GM19455 (cell line): Measurements from ENCODE around the gene RNASE8.
"Not testable (repeated sequence)": the region's sequence is repeated elsewhere in the genome, so short reads cannot be mapped to it uniquely, and the experiment has no call there.

ENCODE experiments used
- ATAC-seq: cut with Tn5 transposase; IDR thresholded peaks from one replicate; pipeline ENCODE4 v1.9.1; 2021; ENCODE audit not compliant: unreplicated experiment

Gene RNASE8

DNA sequence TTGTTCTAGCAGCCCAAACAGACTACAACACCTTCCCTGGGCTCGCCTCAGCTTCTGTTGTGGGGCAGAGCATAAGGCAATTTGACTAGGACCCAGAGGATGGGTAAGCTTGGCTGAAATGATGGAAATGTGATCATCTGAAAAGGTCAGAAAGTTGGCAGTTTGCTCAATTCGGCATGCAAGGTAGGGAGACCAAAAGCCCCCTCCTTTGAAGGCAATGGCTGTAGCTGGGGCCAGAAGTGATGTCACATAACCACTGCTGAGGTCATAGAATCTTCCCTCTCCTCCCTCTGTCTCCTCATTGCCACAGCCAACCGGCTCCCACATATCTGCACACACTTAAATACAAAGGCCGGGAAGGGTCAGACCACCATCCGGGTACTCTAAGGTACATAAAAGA, 27.7 kb upstream of the RNASE8 start, which contains the start of gene TPPP2:
TPPP2 (plus strand) TSS at position 301 of the 400 bp plus-strand sequence. CDS start 365 bp downstream, outside the sequence.
- ATAC-seq, result no peak

DNA sequence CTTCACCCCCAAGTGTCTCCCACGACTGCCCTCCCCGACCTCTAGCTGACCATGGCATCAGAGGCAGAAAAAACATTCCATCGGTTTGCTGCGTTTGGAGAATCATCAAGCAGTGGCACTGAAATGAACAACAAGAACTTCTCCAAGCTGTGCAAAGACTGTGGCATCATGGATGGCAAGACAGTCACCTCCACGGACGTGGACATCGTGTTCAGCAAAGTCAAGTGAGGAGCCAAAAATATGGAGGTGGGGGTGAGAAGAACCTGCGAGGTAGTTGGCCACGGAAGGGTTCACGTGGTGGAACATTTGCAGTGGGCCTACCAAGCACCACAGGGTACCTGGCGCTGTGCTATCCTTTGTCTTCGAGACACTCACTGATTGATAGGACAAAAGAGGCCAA, 27.1 kb upstream of the RNASE8 start:
- no peak for ATAC-seq

- ATAC-seq, result no peak
These were observed 25.1 kb upstream of the RNASE8 start for GRCh38 chr14:21032326-21033132.

DNA sequence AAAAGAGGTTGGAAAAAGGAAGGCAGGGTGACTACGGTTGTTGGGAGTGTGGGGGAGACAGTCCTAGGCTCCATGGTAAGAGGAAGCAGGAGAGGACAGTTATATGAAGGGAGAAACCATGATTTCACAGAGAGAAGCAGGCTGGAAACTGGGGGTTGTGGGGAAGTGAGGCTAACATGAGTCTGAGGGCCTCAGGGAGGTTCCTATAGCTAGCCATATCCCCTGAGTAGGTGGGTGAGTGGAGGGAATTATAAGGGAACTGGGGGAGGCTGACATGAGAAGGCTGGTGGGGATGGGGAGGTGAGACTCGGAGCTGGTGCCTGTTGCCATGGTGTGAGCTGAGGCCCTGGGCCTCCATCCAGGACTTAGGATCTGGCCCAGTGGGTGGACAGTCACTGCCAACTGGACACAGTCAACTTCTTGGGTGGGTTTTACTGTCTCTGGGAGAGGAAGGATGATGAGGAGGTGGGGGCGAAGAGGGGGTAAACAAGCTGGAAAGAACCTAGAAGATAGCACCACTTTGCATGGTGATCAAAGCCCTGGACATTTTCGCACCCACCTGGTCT, 24.4 kb upstream of the RNASE8 start:
- ATAC-seq, result no peak

DNA sequence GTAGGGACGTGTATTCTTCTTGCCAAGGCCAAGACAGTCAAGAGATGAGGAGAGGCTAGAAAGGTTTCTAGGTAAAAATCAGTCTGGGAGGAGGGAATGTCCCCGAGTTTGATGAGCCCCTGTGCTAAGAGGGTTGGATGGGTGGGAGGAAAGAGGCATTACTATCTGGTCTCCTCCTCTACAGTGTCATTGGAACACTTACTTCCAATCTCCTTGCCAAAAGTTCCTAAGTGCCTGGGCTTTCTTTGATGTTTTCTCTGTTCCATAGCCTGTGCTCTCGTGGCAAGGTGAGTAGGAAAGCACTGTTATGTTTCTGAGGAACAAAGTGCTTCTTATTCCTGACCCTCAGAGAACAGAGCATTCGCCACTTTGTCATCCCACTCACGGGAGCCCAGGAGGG, 22.9 kb upstream of the RNASE8 start, which contains the start of gene RNASE13:
RNASE13 (minus strand) TSS at position 101 of the 400 bp plus-strand sequence. CDS start 519 bp downstream, outside the sequence.
- no peak for ATAC-seq

GRCh38 chr14:21036751-21037150, 20.9 kb upstream of the RNASE8 start:
- no peak for ATAC-seq

GRCh38 chr14:21037156-21037555, 20.5 kb upstream of the RNASE8 start:
- no peak for ATAC-seq

- no peak for ATAC-seq
These were observed 18.9 kb upstream of the RNASE8 start for GRCh38 chr14:21038441-21039422.

GRCh38 chr14:21039585-21040369, 17.8 kb upstream of the RNASE8 start:
- ATAC-seq, result no peak

GRCh38 chr14:21040370-21040925, 17.2 kb upstream of the RNASE8 start:
- ATAC-seq, result no peak

DNA sequence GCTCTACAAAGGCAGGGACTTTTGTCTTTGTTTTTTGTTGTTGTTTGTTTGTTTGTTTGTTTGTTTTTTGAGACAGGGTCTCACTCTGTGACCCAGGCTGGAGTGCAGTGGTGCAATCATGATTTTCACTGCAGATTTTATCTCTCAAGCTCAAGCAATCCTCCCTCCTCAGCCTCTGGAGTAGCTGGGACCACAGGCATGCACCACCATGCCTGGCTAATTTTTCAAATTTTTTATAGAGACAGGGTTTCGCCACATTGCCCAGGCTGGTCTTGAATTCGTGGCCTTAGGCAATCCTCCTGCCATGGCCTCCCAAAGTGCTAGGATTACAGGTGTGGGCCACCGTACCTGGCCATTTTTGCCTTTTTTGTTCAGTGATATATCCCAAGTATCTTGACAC, 16.7 kb upstream of the RNASE8 start:
- ATAC-seq, result not testable (repeated sequence)

DNA sequence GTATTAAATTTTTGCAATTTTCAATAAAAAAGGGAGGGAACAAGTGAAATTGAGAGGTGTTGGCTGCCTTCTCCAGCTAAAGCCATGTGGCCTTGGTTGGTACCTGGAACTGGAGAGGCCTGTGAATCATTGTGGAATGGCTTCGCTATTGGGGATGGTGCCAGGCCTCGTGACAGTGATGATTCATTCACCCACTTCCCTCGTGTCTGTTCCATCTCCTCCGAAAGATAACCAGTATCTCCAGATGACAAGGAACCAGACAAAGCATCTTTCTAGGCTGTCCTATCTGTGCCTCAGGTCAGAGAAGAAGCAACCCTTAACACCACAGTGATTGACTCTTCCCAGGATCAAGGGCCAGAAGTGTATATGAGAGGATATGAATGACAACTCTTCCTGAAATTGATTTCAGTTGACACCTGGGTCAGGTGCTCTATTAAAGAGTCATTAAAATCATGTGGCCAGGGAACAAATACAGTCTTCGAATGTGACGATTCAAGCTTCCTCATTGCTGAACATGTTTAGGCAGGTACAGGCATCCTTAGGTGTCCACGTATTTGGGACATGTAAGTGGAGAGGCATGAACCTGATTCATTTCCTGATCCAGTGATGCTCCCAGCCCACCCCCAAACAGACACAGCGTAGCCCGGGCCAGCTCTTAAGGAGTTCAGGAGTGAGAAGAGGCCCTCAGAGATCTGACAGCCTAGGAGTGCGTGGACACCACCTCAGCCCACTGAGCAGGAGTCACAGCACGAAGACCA, 15.8 kb upstream of the RNASE8 start, which contains the start of gene RNASE7:
RNASE7 (plus strand) TSS at position 687 of the 758 bp plus-strand sequence. CDS start 631 bp downstream, outside the sequence.
- no peak for ATAC-seq

- no peak for ATAC-seq
These were observed 14.7 kb upstream of the RNASE8 start for GRCh38 chr14:21042918-21043317.

- ATAC-seq, result no peak
These were observed 14.1 kb upstream of the RNASE8 start for GRCh38 chr14:21043387-21043973.

- no peak for ATAC-seq
These were observed 13.5 kb upstream of the RNASE8 start for GRCh38 chr14:21043974-21044618.

DNA sequence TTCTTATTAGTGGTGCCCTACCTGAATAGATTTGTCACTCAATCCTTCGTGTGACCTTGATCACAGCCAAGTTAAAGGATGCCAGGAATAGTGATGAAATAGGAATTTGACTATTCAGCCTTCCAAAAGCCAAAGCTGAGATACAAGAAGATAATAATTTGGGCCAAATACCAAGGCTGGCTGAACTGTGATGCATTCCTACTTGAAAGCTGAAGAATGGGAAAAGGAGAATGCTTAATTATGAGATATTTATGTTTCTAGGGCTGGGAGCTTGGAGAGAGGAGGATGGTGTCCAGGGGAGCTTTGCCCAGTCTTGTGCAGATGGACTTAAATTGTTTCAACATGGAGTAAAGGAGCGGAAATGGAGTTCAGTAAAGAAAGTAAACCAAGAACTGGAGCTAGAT, 10.2 kb upstream of the RNASE8 start:
- ATAC-seq, result no peak

- ATAC-seq, result no peak
These were observed 9.0 kb upstream of the RNASE8 start for GRCh38 chr14:21048638-21049037.

DNA sequence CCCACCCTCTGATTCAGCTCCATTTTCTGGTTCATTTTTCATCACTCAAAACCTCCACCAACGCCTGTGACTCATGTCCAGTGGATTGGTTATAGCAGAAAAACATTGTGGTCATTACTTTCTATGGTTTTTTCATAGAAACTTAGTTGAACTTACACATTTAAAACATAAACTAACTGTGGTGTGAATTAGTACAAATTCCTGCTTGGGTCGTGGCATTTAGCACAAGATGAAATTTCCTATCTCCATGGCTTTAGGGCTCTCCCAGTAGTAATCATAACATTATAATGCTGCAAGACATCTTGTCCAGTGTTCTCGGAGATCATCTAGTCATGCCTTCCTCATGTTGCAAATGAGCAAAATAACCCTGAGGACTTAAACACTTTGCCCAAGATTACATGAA, 8.3 kb upstream of the RNASE8 start:
- no peak for ATAC-seq
